ENCODE data around the gene EPHA10.

GRCh38 chr1:37767488-37767887, 2.6 kb upstream of the EPHA10 start:
- TF ChIP-seq, protein P1, sequence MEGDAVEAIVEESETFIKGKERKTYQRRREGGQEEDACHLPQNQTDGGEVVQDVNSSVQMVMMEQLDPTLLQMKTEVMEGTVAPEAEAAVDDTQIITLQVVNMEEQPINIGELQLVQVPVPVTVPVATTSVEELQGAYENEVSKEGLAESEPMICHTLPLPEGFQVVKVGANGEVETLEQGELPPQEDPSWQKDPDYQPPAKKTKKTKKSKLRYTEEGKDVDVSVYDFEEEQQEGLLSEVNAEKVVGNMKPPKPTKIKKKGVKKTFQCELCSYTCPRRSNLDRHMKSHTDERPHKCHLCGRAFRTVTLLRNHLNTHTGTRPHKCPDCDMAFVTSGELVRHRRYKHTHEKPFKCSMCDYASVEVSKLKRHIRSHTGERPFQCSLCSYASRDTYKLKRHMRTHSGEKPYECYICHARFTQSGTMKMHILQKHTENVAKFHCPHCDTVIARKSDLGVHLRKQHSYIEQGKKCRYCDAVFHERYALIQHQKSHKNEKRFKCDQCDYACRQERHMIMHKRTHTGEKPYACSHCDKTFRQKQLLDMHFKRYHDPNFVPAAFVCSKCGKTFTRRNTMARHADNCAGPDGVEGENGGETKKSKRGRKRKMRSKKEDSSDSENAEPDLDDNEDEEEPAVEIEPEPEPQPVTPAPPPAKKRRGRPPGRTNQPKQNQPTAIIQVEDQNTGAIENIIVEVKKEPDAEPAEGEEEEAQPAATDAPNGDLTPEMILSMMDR (IDR thresholded peaks at IDR 0.05; ENCODE audit: low read depth, low read length, missing input control), result no peak
- TF ChIP-seq NR2F2 (IDR thresholded peaks at IDR 0.05) (no peak), EGR1 (IDR thresholded peaks at IDR 0.05; ENCODE audit: low read depth in 2 of 2) (no peak), FOXA1 (IDR thresholded peaks at IDR 0.05) (no peak), TAF1 (conservative IDR thresholded peaks at IDR 0.05) (no peak), ATF3 (IDR thresholded peaks at IDR 0.05) (no peak), MAX (IDR thresholded peaks at IDR 0.05) (no peak), RAD21 (IDR thresholded peaks at IDR 0.05) (no peak), YY1 (IDR thresholded peaks at IDR 0.05) (no peak), JUND (IDR thresholded peaks at IDR 0.05) (no peak)
- TF ChIP-seq, protein P2, sequence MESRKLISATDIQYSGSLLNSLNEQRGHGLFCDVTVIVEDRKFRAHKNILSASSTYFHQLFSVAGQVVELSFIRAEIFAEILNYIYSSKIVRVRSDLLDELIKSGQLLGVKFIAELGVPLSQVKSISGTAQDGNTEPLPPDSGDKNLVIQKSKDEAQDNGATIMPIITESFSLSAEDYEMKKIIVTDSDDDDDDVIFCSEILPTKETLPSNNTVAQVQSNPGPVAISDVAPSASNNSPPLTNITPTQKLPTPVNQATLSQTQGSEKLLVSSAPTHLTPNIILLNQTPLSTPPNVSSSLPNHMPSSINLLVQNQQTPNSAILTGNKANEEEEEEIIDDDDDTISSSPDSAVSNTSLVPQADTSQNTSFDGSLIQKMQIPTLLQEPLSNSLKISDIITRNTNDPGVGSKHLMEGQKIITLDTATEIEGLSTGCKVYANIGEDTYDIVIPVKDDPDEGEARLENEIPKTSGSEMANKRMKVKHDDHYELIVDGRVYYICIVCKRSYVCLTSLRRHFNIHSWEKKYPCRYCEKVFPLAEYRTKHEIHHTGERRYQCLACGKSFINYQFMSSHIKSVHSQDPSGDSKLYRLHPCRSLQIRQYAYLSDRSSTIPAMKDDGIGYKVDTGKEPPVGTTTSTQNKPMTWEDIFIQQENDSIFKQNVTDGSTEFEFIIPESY (IDR thresholded peaks at IDR 0.05), result no peak
- TF ChIP-seq, protein P3, sequence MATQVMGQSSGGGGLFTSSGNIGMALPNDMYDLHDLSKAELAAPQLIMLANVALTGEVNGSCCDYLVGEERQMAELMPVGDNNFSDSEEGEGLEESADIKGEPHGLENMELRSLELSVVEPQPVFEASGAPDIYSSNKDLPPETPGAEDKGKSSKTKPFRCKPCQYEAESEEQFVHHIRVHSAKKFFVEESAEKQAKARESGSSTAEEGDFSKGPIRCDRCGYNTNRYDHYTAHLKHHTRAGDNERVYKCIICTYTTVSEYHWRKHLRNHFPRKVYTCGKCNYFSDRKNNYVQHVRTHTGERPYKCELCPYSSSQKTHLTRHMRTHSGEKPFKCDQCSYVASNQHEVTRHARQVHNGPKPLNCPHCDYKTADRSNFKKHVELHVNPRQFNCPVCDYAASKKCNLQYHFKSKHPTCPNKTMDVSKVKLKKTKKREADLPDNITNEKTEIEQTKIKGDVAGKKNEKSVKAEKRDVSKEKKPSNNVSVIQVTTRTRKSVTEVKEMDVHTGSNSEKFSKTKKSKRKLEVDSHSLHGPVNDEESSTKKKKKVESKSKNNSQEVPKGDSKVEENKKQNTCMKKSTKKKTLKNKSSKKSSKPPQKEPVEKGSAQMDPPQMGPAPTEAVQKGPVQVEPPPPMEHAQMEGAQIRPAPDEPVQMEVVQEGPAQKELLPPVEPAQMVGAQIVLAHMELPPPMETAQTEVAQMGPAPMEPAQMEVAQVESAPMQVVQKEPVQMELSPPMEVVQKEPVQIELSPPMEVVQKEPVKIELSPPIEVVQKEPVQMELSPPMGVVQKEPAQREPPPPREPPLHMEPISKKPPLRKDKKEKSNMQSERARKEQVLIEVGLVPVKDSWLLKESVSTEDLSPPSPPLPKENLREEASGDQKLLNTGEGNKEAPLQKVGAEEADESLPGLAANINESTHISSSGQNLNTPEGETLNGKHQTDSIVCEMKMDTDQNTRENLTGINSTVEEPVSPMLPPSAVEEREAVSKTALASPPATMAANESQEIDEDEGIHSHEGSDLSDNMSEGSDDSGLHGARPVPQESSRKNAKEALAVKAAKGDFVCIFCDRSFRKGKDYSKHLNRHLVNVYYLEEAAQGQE (IDR thresholded peaks at IDR 0.05), result no peak

All from liver (tissue), 3 donors.